ENCODE data around the gene ADCYAP1R1. TPM values are rescaled to one million over a fixed set of nuclear protein-coding genes. Genes with fewer than 3 reads are reported as not detected.

The ADCYAP1R1 gene
- total RNA-seq, 2 experiments from 2014 or later: not detected

DNA sequence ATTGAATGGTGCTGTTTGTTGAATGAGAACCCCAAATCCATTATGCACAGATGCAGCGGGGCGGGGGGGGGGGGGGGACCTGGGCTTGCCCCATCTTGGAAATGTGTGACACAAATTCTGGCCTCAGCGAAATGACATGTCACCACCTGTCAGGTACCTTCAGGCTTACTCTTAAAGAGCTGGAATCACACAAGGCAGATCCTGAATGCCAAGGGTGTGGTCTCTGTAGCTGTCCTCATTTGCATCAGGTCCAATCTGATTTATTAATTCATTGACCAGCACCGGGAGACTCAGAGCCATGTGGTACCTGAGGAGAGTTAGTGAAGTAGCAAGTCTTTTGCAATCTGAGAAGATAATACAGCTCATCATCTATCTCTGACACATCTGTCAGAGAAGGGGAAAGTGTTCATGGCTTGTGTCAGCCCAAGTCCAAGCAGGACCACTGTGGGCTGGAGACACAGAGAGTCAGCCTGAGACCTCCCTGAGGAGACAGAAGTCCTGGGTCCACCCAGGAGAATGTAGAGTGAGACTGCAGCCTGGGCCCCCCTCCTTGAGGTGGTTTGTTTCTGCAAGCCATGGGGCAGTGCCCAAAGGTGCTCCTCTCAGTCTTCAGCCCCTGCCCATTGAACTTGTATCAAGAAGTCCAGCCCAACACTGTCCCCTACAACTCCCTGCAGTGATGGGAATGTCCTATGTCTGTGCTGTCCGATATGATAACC is 46.7 kb downstream of the ADCYAP1R1 start:
- intact Hi-C loops (cut with micrococcal nuclease): no loop called here
- no peak overlapping the region for H3K4me3 Mint-ChIP-seq
- H3K36me3 Mint-ChIP-seq (ENCODE audit: low read depth): no peaks in the 10 kb centered on the region
- CTCF ChIA-PET: interaction anchor here (0.7 to 1.0 kb wide), 2 partner anchors 36 to 113 kb away, joined by 3 to 4 read pairs; no protein-coding TSS in a partner anchor
- H3K27me3 Mint-ChIP-seq (ENCODE audit: low read depth): no peaks in the 10 kb centered on the region
- no peaks in the 10 kb centered on the region for H3K4me1 Mint-ChIP-seq (ENCODE audit: low read depth)
- no peaks in the 10 kb centered on the region for H3K9me3 Mint-ChIP-seq
- H3K27ac Mint-ChIP-seq: no peak overlapping the region
- DNase-seq: no peak

DNA sequence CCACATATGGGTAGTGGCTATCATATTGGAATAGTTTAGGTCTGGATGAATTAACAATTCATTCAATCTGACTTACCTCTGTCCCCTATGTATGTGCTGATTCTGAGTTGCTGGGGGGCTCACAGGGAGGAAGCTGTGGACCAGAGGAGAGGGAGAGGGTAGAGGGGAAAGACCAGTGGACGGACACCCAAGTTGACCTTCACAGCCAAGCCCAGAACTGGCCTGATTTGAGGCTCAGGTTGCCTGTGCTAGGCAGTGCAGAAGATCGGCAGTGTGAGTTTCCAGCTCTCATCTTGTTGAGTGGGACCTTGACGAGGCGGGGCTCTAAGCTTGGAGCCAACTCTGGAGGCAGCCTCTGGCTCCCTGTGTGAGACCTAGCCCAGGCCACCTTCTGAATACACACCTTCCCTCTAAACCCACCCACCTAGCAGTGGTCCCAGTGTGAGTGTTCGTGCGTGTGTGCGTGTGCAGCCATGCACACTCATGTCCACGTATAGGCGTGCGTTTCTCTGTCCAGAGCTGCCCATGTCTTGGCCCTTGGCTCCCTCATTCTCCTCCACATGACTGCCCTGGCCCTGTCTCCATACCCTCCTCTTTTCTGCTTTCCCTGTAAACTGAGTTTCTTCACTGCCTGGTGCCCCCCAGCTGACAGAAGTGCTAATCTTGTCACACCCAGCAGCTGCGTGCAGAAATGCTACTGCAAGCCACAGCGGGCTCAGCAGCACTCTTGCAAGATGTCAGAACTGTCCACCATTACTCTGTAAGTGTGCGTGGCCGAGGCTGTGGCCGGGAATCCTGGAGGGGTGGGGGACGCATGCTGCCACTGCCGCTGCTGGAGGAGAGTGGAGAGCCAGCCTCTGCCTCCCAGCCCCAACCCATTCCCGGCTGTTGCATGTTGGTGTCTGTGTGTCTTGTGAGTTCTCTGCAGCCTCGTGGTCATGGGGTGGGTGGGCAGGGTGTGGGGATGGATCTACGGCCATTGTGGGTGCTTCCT is 47.6 kb downstream of the ADCYAP1R1 start:
- no peaks in the 10 kb centered on the region for H3K36me3 Mint-ChIP-seq (ENCODE audit: low read depth)
- intact Hi-C loops (cut with micrococcal nuclease): no loop called here
- no peak overlapping the region for H3K4me3 Mint-ChIP-seq
- H3K27ac Mint-ChIP-seq: no peak overlapping the region
- no peaks in the 10 kb centered on the region for H3K4me1 Mint-ChIP-seq (ENCODE audit: low read depth)
- H3K9me3 Mint-ChIP-seq: no peaks in the 10 kb centered on the region
- H3K27me3 Mint-ChIP-seq (ENCODE audit: low read depth): no peaks in the 10 kb centered on the region
- CTCF ChIA-PET: interaction anchor here (0.7 to 2.0 kb wide), 3 partner anchors 35 to 116 kb away, joined by 3 to 6 read pairs (median 4); no protein-coding TSS in a partner anchor
- no peak for DNase-seq

DNA sequence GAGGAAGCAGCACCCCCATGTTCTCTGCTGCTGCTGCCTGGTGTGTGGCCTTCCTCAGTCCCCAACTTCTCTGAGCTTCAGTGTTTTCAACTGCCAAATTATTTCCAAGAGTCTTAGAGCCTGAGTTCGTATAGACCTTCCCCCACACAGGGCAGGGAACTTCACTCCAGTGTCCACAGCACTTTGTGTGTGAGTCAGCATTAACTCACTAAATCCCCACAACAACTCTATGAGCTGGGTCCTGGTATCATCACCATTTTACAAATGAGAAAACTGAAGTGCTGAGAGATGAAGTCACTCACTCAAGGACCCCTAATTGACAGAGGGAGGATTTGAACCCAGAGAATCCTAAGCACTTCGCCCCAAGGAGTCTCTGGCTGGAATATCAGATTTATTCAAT is 48.3 kb downstream of the ADCYAP1R1 start:
- no peaks in the 10 kb centered on the region for H3K4me1 Mint-ChIP-seq (ENCODE audit: low read depth)
- H3K27ac Mint-ChIP-seq: no peak overlapping the region
- no peak for DNase-seq
- intact Hi-C loops (cut with micrococcal nuclease): no loop called here
- no peaks in the 10 kb centered on the region for H3K9me3 Mint-ChIP-seq
- H3K4me3 Mint-ChIP-seq: no peak overlapping the region
- CTCF ChIA-PET: interaction anchor here (2.0 kb wide), 1 partner anchor 117 kb away, joined by 6 read pairs; no protein-coding TSS in a partner anchor
- H3K36me3 Mint-ChIP-seq (ENCODE audit: low read depth): no peaks in the 10 kb centered on the region
- H3K27me3 Mint-ChIP-seq (ENCODE audit: low read depth): no peaks in the 10 kb centered on the region

DNA sequence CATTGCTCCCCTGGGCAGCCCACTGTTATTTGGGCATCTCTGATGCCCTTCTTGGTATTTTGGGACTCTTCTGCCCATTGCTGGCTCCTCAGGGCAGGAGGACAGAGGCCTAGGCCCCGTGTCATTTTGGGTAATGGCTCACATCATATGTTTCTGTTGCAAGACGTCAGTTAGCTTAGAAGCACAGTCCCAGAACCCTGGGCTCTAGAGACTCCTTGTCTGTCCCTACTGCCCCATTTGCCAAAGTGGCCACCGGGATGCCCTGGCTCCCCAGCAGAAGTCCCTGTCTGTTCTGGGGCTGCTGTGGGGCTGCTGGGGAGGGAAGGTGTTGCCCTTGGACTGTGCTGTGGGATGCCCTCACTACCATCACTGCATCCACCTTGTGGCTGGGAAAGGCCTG is 48.8 kb downstream of the ADCYAP1R1 start:
- Mint-ChIP-seq H3K4me1 (ENCODE audit: low read depth) (no peaks in the 10 kb centered on the region), H3K4me3 (no peak overlapping the region), H3K27me3 (ENCODE audit: low read depth) (no peaks in the 10 kb centered on the region), H3K36me3 (ENCODE audit: low read depth) (no peaks in the 10 kb centered on the region), H3K27ac (no peak overlapping the region), H3K9me3 (no peaks in the 10 kb centered on the region)
- CTCF ChIA-PET: interaction anchor here (2.0 kb wide), 1 partner anchor 118 kb away, joined by 6 read pairs; no protein-coding TSS in a partner anchor
- DNase-seq: no peak
- intact Hi-C loops (cut with micrococcal nuclease): no loop called here

DNA sequence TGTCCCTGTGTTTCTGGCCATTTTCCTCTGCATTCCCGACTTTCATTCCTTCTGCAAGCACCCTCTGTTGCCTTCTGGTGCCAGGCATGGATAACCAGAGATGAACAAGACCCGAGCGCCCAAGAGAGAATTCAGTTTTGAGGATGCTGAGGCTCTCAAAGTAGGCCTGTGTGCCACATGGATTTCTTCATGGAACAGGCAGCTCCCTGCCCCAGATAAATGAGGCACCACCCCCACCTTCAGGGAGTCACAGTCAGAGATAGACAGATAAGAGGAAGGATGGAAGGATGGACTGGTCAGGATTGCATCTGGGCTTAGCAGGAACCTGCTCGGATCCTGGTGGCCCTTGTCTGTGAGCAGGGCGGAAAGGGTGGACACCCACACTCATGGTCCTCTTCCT is 49.4 kb downstream of the ADCYAP1R1 start:
- CTCF ChIA-PET: interaction anchor here (2.0 kb wide), 1 partner anchor 118 kb away, joined by 6 read pairs; no protein-coding TSS in a partner anchor
- intact Hi-C loops (cut with micrococcal nuclease): no loop called here
- Mint-ChIP-seq H3K36me3 (ENCODE audit: low read depth) (no peaks in the 10 kb centered on the region), H3K27ac (no peak overlapping the region), H3K27me3 (ENCODE audit: low read depth) (no peaks in the 10 kb centered on the region), H3K4me1 (ENCODE audit: low read depth) (no peaks in the 10 kb centered on the region), H3K9me3 (no peaks in the 10 kb centered on the region), H3K4me3 (no peak overlapping the region)
- DNase-seq: no peak

DNA sequence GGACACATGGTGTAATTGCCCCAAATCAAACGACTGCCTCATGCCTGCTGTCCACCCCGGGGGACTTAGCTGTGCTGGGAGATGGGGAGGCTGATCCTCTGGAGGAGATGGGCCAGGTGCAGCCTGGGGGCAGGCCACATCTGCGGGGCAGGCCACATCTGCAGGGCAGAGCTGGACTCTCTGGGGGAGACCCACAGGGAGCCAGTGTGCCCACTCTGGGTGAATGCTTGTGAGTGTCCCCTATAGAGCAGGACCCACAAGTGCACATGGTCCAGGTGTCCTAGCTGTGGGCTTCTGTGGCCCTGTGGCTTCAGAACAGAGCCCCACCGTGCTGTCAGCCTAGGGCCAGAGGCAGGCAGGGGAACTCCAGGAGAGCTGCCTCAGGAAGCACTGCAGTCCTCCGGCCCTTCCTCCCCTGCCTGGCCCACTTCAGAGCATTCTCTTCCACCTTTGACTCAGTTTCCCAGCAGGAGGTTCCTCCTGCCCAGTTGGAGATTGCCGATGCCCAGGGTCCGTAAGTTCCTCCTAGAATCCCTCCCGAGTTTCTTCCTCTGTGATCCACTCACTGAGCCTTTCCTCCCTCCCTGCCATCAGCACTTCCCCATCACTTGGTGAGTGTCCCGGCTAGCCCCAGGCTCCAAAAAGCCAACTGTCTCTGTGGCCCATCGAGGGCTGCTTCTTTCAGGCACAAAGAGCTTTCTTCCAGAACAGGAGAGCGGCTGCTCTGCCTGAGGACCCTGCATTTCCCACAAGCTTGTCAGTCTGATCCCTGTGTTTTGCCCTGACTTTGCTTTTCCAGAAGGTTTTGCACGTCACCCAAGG is 50.3 kb downstream of the ADCYAP1R1 start:
- intact Hi-C loops (cut with micrococcal nuclease): no loop called here
- DNase-seq: no peak
- Mint-ChIP-seq H3K4me3 (no peak overlapping the region), H3K9me3 (no peaks in the 10 kb centered on the region), H3K4me1 (ENCODE audit: low read depth) (no peaks in the 10 kb centered on the region), H3K27me3 (ENCODE audit: low read depth) (no peaks in the 10 kb centered on the region), H3K27ac (no peak overlapping the region), H3K36me3 (ENCODE audit: low read depth) (no peaks in the 10 kb centered on the region)
- CTCF ChIA-PET: interaction anchor here (2.0 kb wide), 1 partner anchor 119 kb away, joined by 6 read pairs; no protein-coding TSS in a partner anchor

DNA sequence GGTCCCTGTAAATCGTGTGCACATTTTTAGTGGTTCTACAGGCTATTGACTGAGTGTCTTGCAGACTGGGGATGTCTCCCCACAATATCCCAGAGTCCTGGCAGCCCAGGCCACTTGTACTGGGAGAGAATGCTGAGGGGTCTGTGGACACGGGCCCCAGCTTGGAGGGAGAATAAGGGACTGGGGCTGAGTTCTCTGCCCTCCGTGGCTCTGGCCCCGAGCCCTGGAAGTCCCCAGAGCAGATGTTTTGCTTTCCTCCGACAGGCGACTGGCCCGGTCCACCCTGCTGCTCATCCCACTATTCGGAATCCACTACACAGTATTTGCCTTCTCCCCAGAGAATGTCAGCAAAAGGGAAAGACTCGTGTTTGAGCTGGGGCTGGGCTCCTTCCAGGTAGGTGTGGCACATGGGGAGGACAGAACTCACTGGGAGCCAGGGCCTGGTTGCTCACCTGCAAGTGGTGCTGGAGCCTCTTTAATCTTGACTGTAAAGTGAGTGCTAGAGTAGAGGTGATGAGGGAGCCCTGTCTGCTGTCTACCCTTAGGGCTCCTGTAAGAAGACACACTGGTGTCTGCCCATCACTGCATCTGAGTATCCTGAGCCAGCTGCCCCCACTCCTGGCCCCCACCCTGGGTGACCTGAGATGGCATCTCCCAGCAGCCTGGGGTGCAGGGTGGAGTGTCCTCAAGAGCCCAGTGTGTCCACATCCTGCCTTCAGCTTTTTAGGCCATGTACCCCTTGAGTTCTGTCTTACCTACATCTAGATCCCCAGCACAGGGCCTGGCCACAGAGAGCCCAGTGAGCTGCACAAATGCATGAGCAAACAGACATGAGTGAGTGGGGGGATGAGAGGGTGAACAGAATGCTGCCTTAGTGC is 51.1 kb downstream of the ADCYAP1R1 start:
- H3K36me3 Mint-ChIP-seq (ENCODE audit: low read depth): no peaks in the 10 kb centered on the region
- CTCF ChIA-PET: interaction anchor here (1.4 kb wide), 1 partner anchor 120 kb away, joined by 6 read pairs; no protein-coding TSS in a partner anchor
- H3K27ac Mint-ChIP-seq: no peak overlapping the region
- H3K27me3 Mint-ChIP-seq (ENCODE audit: low read depth): no peaks in the 10 kb centered on the region
- no peaks in the 10 kb centered on the region for H3K4me1 Mint-ChIP-seq (ENCODE audit: low read depth)
- no peaks in the 10 kb centered on the region for H3K9me3 Mint-ChIP-seq
- no peak overlapping the region for H3K4me3 Mint-ChIP-seq
- DNase-seq: no peak
- intact Hi-C loops (cut with micrococcal nuclease): no loop called here

DNA sequence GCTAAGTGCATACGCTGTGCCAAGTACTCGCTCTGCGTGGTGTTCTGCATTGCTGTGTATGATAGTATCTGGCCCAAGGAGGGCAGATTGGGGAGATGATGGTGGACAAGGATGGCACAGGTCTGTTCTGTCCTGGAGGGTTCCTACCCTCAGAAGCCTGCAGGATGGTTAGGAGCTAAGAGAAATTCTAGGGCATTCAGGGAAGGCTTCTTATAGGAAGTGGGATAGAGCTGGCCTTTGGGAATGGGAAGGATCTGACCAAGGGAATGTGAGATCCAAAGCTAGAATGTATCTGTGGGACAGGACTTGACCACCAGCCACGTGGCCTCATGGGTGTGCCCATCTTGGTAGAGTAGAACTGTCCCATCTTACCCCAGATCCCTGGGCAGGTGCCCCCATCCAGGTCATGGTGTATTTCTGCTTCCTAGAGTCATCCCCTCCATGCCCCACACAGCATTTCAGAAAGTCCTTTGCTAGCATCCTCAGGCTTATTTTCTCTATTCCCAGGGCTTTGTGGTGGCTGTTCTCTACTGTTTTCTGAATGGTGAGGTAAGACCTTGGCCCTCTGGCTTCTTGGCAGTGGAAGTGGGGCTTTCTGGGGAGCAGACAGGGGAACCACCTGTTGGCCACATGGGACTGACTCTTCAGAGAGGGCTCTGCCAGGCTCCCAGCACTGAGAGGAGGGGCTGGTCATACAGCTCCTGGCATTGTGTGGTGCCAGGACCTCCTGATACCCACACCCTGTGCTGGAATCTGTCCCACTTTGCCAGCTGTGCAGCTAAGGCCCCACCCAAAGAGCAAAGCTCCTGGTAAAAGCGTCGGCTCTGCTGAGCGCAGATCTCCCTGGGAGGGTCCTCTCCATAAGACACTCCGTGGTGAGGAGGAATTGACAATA is 52.5 kb downstream of the ADCYAP1R1 start:
- Mint-ChIP-seq H3K9me3 (no peaks in the 10 kb centered on the region), H3K27me3 (ENCODE audit: low read depth) (no peaks in the 10 kb centered on the region), H3K4me3 (no peak overlapping the region), H3K27ac (no peak overlapping the region), H3K36me3 (ENCODE audit: low read depth) (no peaks in the 10 kb centered on the region), H3K4me1 (ENCODE audit: low read depth) (no peaks in the 10 kb centered on the region)
- no peak for DNase-seq
- intact Hi-C loops (cut with micrococcal nuclease): no loop called here
- CTCF ChIA-PET: interaction anchor here (0.9 to 1.8 kb wide), 4 partner anchors 18 to 166 kb away, joined by 3 to 9 read pairs (median 5); no protein-coding TSS in a partner anchor

DNA sequence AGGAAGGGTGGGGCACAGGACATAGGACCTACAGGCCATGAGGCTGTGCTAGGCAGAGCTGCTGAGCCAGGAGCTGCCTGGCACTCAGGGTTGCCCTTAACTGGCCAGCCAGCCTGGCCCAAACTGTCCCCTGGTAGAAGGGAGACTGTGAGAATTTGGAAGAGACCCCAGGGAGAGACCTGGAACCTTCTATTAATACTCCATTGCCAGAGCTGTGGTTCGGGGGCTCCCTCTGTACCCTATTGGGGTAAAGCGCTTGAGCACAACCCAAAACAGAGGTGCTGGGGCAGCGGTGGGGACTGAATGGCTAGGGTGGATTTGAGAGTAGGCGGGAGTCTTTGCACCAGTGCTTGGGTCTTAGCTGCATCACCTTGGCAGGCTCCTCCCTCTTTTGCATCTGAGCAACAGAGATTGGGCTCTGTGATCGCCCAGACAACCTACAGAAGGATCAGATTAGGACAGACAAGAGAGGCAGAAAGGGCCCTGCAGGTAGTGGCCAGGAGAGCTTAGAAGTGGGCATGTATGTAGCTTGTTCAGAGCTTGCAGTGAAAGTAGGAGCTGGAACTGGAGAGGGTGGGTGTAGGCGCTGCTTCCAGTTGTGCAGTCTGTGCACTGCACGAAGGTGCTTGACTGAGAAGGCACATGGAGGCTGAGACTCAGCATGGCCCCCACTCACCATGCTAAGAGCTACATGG is 53.3 kb downstream of the ADCYAP1R1 start:
- no peaks in the 10 kb centered on the region for H3K27me3 Mint-ChIP-seq (ENCODE audit: low read depth)
- no peaks in the 10 kb centered on the region for H3K9me3 Mint-ChIP-seq
- H3K36me3 Mint-ChIP-seq (ENCODE audit: low read depth): no peaks in the 10 kb centered on the region
- H3K4me1 Mint-ChIP-seq (ENCODE audit: low read depth): no peaks in the 10 kb centered on the region
- CTCF ChIA-PET: interaction anchor here (1.4 to 2.5 kb wide), 4 partner anchors 17 to 167 kb away, joined by 4 to 10 read pairs (median 7); no protein-coding TSS in a partner anchor
- H3K4me3 Mint-ChIP-seq: no peak overlapping the region
- intact Hi-C loops (cut with micrococcal nuclease): no loop called here
- DNase-seq: no peak
- no peak overlapping the region for H3K27ac Mint-ChIP-seq

All from activated naive CD4-positive, alpha-beta T cell treated with anti-CD3 and anti-CD28 coated beads for 36 hours (primary cell).